ENCODE results near the gene ACSF3. TPM values are rescaled to one million over a fixed set of nuclear protein-coding genes. Genes with fewer than 3 reads are reported as not detected.
"Not testable (repeated sequence)": the region's sequence is repeated elsewhere in the genome, so short reads cannot be mapped to it uniquely, and the experiment has no call there.

ACSF3 gene
- total RNA-seq, 1 experiment from 2014 or later, result 30.8 TPM

GRCh38 chr16:89073346-89074071 lies 20.1 kb upstream of the ACSF3 start:
- no peak overlapping the region for H3K4me3 ChIP-seq (ENCODE audit: low read depth in 2 of 2, low read length in 2 of 2)
- no peaks in the 10 kb centered on the region for H3K36me3 ChIP-seq (ENCODE audit: control insufficient read depth, insufficient read depth, low read length)
- intact Hi-C loops (cut with micrococcal nuclease; ENCODE audit: unreplicated experiment), result no loop called here
- H3K4me1 ChIP-seq (ENCODE audit: control insufficient read depth, insufficient read depth, low read length), result no peaks in the 10 kb centered on the region
- POLR2A ChIA-PET, result no interaction called here
- in situ Hi-C loops (cut with HindIII; ENCODE audit: low pct_unique_long_range_greater_than_20kb, low sequenced_read_pairs), result no loop called here
- ATAC-seq (no peak), DNase-seq (ENCODE audit: low read depth, low spot score) (no peak)
- no peaks in the 10 kb centered on the region for H3K27me3 ChIP-seq (ENCODE audit: control insufficient read depth, insufficient read depth, low read length)
- H3K9me3 ChIP-seq (ENCODE audit: control insufficient read depth, insufficient read depth, low read depth, low read length), result no peaks in the 10 kb centered on the region
- CTCF ChIA-PET, result no interaction called here
- no TSS peak for BruUV-seq (replicated peaks)
- H3K27ac ChIP-seq (ENCODE audit: low read length), result no peak overlapping the region
- TF ChIP-seq CTCF (IDR thresholded peaks at IDR 0.05) (no peak), REST (IDR thresholded peaks at IDR 0.05; ENCODE audit: insufficient read depth in 1 of 2, low read depth in 2 of 2, low read length in 1 of 2) (no peak), SIN3A (IDR thresholded peaks at IDR 0.05; ENCODE audit: borderline replicate concordance, insufficient read depth, low read depth, low read length) (no peak), POLR2AphosphoS5 (IDR thresholded peaks at IDR 0.05; ENCODE audit: low read depth, low read length) (no peak), TCF7L2 (IDR thresholded peaks at IDR 0.05; ENCODE audit: low read depth, low read length) (no peak)

GRCh38 chr16:89074072-89074674 lies 19.5 kb upstream of the ACSF3 start:
- intact Hi-C loops (cut with micrococcal nuclease; ENCODE audit: unreplicated experiment); CTCF ChIA-PET; in situ Hi-C loops (cut with HindIII; ENCODE audit: low pct_unique_long_range_greater_than_20kb, low sequenced_read_pairs); H3K9me3 ChIP-seq (ENCODE audit: control insufficient read depth, insufficient read depth, low read depth, low read length); H3K27me3 ChIP-seq (ENCODE audit: control insufficient read depth, insufficient read depth, low read length); ATAC-seq; POLR2A ChIA-PET; H3K4me1 ChIP-seq (ENCODE audit: control insufficient read depth, insufficient read depth, low read length); BruUV-seq (replicated peaks); H3K4me3 ChIP-seq (ENCODE audit: low read depth in 2 of 2, low read length in 2 of 2); H3K27ac ChIP-seq (ENCODE audit: low read length); DNase-seq (ENCODE audit: low read depth, low spot score); H3K36me3 ChIP-seq (ENCODE audit: control insufficient read depth, insufficient read depth, low read length): not testable (repeated sequence)

All from Panc1 (cell line).